Activated CD8-positive, alpha-beta memory T cell treated with anti-CD3 and anti-CD28 coated beads for 48 hours (primary cell): ENCODE measurements around the gene SPRY1.

Source experiments
- DNase-seq, 3 experiments: peaks; one replicate each; pipeline ENCODE4 v3.0.0-alpha.2; 2020; ENCODE audit warnings: low read depth in 2 of 3, low spot score in 2 of 3

Gene SPRY1, protein sequence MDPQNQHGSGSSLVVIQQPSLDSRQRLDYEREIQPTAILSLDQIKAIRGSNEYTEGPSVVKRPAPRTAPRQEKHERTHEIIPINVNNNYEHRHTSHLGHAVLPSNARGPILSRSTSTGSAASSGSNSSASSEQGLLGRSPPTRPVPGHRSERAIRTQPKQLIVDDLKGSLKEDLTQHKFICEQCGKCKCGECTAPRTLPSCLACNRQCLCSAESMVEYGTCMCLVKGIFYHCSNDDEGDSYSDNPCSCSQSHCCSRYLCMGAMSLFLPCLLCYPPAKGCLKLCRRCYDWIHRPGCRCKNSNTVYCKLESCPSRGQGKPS

DNA sequence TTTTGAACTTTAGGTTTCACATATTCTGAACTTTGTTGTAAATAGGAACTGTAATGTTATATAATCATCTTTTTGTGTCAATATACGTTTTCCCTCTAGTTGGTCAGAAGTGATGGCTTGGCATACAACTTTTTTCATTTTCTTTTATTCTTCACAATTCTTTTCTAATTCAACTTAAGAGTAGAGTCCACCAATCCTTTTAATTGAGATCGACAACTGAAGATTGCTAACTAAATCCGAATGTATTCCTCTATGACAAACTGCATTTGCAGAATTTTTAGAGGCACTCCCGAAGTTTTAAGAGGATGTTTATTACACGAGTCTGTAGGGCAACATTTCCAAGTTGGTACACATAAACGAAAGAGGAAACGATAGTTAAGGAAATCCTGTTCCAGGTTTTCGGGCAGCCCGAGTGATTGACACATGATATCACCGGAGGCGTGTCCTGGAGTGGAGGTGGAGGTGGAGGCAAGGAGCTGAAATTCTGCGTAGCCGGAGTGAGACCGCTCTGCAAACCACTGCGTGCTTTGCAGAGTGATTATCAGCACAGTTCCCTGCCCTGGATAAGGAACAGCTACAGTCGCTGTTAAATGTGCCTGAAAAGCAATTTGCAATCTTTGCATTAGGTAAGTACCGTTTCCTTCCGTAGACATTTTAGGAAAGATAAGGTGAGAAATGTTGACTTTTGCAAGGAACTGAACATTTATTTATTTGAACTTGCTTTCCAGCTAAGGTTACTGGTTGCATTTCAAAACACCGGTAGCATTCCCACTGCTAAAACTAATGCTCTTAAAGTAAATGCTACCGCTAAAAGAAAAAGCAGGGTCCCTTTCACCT is at the start of gene SPRY1:
Gene SPRY1 (plus strand): TSS at position 489 of the 837 bp plus-strand sequence. CDS start 4,797 bp downstream, outside the sequence.
- DNase-seq: peak in 2 of 3 experiments; percentile 50 to 57

DNA sequence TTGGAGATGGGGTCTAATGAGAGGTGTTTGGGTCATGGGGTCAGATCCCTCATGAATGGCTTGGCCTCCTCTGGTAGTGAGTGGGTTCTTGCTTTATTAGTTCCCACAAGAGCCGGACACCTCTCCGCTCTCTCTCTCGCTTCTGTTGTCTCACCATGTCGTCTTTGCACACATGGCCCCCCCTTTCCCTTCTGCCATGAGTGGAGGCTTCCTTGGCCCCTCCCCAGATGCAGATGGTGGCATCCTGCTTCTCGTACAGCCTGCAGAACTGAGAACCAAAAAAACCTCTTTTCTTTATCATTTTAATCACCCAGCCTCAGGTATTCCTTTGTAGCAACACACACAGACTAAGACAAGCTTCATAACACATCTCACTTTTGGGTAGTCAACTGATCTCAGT is 49.6 kb upstream of the SPRY1 start:
- no peak for DNase-seq

DNA sequence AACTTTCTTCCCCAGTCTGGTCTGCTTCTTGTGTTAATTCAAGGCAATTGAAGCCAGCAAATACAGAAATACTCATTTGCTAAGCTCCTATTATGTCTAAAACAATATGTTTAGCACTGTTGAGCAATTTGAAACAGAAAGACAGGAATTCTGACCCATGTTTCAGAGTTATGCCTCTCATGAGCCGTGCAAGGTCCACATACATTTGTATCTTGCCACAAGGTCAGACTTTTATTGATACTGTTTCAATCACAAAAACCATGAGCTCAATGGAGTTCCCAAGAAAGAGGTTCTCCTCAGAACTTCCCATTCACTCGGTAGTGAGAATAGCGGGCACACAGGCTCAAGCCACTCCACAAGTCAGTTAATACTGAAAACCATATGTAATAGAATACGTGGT is 47.6 kb upstream of the SPRY1 start:
- no peak for DNase-seq

DNA sequence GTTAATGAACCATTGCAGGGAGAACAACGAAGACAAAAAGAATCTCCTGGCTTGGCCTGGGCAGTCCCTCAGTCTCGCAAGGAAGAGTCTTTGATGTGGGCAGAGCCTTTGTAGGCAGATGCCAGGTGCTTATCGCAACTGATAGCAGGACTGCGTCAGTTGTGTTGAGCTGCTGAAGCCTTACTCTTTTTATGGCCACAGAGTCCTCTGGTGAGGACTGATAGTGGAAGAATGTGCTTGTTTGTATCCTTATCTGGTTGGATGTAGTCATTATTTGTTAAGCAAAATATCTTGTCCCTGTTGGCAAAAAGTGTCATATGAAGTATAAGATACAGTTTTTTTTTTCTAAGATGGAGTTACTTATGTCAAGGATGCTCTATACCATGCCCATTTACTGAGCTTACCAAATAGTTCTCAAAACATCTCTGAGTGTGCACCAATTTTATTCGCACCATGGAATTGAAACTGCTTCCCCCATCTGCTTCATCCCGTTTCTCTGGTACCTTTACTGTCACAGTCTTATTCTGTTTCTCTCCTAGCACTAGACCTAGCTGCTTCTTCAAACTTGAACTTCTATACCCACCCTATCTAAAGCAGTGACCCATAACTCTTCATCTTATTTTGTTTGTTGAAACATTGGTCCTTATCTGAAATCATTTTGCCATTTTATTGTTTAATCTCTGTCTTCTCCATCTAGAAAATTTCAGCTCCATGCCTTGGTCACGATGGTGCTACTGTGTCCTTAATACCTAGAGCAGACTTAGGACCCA is 47.0 kb upstream of the SPRY1 start:
- DNase-seq: no peak

DNA sequence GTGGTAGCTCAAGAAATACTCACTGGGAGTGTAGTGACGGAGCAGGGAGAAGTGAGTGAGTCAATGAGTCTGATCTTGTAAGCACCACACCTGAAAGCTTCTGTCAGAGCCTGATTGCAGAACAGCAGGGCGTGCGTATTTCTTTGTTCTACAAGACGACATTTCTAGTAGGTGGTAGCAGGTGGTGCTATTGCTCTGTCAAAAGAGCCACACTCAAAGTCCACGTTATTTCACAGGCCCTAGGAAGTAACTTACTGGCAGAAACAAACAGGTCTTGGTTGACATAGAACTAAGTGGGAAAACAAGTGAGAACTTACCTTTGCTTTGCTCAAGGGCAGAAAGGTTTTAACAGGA is 46.4 kb upstream of the SPRY1 start:
- DNase-seq: no peak

DNA sequence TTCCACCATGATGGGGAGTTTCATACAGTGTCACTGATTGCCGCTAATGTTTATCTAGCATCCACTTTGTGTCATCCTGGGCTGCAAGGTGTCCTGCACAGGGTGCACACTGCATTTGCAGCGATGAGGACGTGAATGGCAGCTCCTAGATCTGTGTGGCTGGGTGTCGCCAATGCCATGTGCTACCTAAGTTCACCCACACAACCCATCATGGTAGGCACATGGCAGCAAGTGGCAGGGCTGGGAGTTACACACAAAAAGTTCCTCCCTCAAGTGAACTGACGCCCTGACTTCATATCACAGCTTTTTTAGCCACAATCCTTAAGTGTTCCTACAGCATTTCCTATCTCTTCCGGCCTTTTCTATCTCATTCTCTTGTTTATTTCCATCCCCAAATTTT is 45.9 kb upstream of the SPRY1 start:
- no peak for DNase-seq

DNA sequence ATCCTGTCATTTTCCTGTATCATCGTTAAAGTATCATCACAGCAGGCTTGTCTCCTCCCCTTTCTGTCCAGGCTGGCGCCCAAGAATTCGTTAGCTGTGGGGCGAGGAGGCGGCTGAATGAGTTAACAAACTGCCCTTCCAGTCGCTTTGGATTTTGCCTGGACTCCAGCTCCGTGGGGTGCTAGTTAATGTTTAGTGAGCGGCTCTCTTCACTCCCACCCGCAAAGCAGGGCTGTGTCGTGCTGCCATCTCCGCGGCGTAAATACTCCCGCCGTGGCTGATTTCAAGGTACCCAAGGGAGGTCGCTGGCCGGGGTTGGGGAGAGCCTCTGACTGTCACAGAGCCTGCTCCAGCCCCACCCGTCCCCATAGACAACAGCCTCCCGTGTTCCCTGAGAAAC is 44.9 kb upstream of the SPRY1 start:
- DNase-seq: no peak

DNA sequence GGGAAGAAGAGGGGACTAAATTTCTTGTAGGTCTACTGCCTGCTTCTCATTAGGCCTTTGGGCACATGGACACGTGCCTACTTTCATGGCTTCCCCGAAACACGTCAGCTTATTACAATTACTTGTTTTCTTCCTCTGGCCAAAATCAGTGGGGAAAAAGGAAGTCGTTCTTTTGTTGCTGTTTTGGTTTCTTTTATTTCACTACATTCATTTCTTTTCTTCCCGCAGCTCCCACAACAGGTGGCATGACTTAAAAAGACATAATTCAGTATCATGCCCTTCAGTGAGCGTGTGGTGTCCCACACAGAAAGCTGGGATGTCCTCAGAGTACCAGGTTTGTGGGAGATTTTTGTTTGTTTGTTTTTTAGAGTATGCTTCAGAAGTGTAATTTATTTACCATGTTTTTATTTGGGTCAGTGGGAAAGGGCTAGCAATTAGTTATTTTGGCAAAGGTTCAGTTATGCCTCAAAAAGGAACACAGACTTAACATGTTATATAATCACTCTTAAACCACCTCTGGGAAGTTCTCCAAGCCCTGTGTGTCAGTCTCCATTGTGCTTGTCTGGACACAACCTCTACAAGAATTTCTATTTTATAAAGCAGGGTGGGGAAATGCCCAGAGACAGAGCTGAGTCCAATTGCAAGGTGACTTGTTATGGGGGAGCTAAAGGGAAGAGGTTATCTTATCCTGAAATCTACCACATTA is 44.2 kb upstream of the SPRY1 start:
- no peak for DNase-seq

DNA sequence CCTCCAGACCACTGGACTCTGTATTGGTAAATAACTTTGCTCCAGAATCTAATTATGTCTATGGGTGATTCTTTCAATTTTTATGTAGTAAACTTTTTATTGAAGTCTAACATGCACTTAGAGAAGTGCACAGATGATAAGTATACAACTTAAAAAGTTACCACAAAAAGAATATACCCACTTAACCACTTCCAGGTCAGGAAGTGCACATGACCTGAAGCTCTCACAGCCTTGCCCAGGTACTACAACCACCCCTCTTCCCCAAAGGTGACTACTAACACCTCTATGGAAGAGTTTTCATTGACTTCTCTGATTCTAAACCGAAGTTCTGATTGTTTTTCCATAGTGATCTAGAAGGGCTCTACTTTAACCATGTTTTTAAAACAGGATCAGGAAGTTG is 43.6 kb upstream of the SPRY1 start:
- DNase-seq: no peak

DNA sequence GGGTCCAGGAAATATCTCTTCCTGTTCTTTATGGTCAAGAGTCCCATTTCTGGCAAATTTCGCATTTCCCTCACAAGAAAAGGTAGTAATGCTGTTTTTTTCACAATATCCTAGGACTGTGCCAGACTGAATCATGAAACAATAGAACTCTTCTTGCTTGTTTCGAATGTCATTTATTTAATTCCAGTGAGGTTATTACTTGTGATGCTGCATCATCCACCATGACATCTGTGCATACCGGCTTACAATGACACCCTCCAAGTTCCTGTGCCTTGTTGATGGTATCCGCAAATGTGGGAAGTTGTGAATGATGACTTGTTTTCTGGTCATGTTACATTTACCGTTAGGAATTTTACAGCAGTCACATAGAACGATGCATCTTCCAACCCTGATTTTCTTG is 42.9 kb upstream of the SPRY1 start:
- DNase-seq: no peak

DNA sequence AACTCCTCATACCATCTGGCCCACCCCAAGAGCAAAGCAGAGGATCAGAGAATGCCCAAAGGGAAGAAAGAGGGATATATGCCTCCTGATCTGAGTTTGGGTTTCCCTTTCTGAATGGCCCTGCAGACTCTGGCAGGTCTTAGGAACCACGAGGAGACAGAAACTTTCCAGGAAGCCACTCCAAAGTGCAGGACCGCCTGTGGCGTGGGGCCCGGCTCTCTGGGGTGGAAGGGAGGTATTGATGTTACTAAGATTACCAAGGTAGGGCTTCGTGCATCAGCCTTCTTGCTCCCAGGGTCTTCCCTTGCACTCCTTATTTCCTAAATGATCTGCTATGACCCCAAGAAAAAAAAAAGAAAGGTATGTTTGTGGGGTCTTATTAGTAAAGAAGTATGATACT is 41.9 kb upstream of the SPRY1 start:
- no peak for DNase-seq

DNA sequence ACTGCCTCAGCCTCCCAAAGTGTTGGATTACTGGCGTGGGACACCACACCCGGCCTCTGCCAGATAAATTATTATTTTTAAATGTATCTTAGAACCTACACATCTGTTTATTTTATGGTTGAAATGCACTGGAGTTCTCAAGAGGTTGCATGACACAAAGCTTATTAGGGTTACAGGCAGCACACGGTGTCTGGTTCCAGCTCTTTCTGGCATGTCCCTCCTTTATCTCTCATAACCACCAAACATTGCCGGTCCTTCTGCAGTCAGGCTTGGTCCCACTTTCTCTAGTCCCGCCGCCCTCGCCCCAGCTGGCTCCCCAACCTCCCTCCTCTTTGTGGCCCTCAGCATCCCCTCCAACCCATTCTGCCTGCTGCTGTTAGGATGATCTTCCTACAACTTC is 39.7 kb upstream of the SPRY1 start:
- DNase-seq: no peak

DNA sequence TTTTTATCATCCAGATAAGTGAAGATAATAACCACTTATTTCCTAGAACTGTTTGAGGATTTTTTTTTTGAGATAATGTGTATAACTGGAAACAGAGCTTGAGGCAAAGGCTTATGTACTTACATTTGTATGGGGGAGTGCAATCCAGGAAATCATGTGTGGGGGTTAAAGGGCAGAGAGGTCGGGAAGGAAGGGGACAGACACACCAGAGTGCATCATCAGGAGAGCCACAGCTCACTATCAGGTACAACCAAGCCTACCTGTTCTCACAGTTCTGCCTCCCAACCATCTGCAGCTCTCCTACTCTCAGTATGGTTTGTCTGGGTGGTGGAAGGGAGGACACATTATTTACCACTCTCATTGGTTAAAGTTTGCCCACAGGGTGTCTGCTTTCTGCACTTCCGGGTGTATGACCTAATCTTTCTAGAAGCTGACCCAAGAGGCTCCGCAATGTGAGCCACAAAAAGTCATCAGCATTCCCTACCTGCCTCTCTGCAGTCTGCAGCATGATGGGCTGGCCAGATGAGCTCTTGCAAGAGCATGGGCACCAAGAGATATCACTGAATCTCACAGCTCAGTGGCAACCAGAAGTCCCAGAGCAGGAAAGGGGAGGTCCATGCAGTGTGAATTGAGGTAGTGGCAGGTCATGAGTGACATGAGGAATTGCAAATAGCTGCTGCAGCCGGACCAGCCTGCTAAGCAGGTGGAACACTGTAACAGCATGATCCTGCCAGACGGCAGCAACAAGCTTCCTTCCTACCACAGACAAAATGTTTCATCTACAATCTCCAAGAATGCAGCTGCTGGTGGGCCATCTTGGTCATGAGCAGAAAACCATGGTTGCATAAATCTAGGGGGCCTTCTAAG is 36.9 kb upstream of the SPRY1 start:
- no peak for DNase-seq

DNA sequence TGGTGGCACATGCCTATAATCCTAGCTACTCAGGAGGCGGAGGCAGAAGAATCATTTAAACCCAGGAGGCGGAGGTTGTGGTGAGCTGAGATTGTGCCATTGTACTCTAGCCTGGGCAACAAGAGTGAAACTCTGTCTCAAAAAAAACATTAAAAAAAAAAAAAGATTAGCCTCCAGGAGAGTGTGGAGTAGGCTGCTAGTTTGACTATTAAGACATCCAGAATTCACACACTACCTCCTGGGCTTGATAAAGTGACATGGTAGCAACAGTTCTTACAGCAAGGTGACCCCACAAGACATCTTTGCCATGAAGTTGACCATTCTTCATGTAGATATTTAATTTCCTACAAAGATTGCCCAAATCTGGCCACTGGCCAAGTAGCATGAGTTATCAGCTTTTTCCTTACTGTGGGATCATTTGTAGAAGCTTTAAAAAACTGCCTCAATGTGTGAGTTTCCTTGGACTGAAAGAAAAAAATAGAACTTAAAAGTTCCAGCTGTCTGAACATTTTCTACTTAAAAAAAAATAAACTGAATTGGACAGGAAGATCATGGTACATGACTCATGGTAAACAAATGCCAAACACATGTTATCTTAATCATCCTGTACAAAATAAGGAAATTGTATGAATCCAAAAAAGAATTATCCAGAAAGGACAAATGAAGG is 35.3 kb upstream of the SPRY1 start:
- no peak for DNase-seq

DNA sequence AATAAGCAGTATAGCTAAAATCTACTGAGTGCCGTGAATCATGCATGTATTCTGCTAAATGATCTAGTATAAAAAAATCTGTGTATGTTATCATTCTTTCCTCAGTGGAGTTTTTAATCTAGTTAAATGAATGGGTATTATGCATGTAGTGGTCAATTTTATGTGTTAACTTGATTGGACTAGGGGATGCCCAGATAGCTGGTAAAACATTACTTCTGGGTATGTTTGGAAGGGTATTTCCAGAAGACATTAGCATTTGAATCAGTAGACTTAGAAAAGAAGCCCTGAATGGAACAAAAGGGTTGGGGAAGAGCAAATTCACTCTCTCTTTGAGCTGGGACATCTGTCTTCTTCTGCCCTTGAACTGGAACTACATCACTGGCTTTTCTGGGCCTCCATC is 34.5 kb upstream of the SPRY1 start:
- no peak for DNase-seq

DNA sequence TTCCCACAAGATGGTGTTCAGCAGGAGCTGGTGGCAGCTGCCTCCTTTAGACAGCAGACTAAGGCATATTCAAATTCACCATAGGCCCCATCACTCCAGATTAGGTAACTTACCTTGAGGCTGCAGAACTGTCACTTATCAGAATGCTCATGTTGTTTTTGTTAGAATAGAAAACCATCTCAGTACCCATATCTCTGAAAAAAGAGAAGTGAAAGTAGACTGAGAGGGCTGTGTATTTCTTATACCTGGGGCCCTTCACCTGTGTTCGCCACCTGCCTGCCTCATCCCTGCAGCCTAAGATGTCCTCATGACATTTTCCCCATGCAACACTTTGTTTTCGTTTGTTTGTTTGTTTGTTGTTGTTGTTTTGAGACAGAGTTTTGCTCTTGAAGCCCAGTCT is 32.9 kb upstream of the SPRY1 start:
- no peak for DNase-seq

DNA sequence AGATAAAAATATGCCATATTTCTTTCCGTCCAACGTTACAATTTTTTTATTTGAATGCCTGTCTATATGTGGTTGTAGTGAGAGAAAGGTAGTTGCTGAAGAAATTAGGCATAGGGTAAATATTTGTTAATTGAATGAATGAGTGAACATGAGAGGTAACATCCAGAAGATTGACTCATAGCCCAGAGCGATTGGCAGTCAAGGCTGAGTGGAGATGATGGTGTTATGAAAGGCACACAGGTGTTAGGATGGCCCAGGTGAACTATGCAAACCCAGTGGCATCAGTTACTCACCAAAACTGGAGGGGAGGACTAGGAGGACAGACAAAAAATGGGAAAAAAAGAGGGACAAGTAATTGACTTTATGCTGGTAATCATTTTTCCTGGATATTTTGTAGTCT is 31.7 kb upstream of the SPRY1 start:
- DNase-seq: no peak

DNA sequence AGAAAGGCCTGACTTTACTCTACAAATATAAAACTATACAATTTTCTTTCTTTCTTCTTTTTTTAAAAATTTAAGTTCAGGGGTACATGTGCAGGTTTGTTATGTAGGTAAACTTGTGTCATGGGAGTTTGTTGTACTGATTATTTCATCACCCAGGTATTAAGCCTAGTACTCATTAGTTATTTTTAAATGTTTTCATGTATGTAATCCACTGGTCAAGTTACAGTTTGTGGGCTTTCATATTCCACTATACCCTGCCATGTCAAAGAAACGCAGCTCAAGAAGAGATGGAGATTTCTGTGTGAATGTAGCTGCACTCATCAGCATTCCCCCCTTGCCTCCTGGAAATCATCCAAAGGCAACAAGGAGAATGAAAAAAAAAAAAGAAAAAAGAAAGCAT is 31.2 kb upstream of the SPRY1 start:
- DNase-seq: no peak

DNA sequence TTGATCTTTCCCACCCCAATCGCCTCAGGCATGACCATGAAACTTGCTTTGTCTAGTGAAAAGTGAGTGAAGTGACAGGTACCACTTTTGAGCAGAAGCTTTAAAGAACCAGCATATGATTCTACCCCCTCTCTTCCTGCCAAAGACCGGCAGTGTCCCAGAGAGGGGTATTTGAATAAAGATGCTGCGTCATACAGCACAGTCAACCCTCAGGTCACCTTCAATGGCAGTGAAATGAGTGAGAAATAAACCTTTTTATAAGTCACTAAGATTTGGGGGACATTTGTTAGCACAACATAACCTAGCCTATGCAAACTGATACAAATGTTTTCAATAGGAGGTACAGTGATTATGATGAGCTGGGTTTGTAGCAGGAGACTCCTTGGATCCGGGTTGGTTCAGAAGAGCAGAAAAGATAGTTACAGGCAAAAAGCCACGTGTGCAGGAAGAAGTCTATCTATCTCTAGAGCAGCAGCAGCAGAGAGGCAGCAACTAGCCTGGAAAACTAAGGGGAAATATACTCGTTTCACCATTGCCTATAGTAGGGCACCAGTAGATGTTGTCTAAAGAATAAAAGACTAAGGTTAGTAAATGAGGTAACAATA is 30.3 kb upstream of the SPRY1 start:
- DNase-seq: no peak
